Measurements from ENCODE around the gene GDI2. TPM values are rescaled to one million over a fixed set of nuclear protein-coding genes. Genes with fewer than 3 reads are reported as not detected.
"Not testable (repeated sequence)": the region's sequence is repeated elsewhere in the genome, so short reads cannot be mapped to it uniquely, and the experiment has no call there.

The GDI2 gene
- total RNA-seq, 4 donors from 2014 or later = 215 to 263 (median 248) TPM

GRCh38 chr10:5827841-5828240 is 14.6 kb upstream of the GDI2 start:
- DNase-seq (ENCODE audit: low spot score) (no peak), ATAC-seq (ENCODE audit: low FRiP score) (no peak)
- TF ChIP-seq, protein P1, sequence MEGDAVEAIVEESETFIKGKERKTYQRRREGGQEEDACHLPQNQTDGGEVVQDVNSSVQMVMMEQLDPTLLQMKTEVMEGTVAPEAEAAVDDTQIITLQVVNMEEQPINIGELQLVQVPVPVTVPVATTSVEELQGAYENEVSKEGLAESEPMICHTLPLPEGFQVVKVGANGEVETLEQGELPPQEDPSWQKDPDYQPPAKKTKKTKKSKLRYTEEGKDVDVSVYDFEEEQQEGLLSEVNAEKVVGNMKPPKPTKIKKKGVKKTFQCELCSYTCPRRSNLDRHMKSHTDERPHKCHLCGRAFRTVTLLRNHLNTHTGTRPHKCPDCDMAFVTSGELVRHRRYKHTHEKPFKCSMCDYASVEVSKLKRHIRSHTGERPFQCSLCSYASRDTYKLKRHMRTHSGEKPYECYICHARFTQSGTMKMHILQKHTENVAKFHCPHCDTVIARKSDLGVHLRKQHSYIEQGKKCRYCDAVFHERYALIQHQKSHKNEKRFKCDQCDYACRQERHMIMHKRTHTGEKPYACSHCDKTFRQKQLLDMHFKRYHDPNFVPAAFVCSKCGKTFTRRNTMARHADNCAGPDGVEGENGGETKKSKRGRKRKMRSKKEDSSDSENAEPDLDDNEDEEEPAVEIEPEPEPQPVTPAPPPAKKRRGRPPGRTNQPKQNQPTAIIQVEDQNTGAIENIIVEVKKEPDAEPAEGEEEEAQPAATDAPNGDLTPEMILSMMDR (IDR thresholded peaks at IDR 0.05) = no peak

GRCh38 chr10:5826511-5826910 is 13.3 kb upstream of the GDI2 start:
- not testable (repeated sequence) for ATAC-seq (ENCODE audit: low FRiP score); DNase-seq (ENCODE audit: low spot score)

GRCh38 chr10:5818894-5819293 is 5.7 kb upstream of the GDI2 start:
- ATAC-seq (ENCODE audit: low FRiP score) (no peak), DNase-seq (ENCODE audit: low spot score) (no peak)
- TF ChIP-seq, protein P1 (IDR thresholded peaks at IDR 0.05) = no peak

DNA sequence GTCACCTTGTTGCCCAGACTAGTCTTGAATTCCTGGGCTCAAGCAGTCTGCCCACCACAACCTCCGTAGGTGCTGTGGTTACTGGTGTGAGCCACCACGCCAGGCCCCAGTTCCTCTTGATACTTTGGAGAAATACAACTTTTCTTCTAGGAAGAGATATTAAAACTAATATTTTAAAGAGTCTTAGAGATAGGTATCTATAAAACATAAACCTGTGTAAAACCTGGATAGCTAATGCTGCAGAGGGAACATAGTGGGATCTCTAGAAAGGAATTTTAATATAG is 4.8 kb upstream of the GDI2 start:
- ATAC-seq (ENCODE audit: low FRiP score) = no peak
- no peak for DNase-seq (ENCODE audit: low spot score)
- TF ChIP-seq, protein P1 (IDR thresholded peaks at IDR 0.05) = no peak

- no peak for ATAC-seq (ENCODE audit: low FRiP score)
- TF ChIP-seq, protein P1 (IDR thresholded peaks at IDR 0.05) = no peak
- no peak for DNase-seq (ENCODE audit: low spot score)
Measured at GRCh38 chr10:5817322-5818047, 4.3 kb upstream of the GDI2 start.

DNA sequence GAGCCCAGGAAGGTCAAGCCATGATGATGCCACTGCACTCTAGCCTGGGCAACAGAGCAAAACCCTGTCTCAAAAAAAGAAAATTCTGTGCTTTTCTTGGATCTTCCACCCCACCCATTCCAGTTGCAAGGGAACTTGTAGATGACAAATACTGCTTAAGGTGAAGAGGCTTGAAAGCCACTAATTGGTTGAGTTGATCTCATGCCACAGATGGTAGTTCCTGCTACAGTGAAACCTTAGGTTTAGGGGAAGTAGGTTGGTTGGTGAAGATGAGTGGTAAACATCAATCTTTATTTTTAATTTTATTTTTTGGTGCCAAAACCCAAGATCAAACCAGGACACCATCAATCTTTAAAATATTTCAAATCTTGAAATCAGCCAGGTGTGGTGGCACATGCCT is 2.9 kb upstream of the GDI2 start:
- DNase-seq (ENCODE audit: low spot score) = no peak
- TF ChIP-seq, protein P1 (IDR thresholded peaks at IDR 0.05) = no peak
- no peak for ATAC-seq (ENCODE audit: low FRiP score)

DNA sequence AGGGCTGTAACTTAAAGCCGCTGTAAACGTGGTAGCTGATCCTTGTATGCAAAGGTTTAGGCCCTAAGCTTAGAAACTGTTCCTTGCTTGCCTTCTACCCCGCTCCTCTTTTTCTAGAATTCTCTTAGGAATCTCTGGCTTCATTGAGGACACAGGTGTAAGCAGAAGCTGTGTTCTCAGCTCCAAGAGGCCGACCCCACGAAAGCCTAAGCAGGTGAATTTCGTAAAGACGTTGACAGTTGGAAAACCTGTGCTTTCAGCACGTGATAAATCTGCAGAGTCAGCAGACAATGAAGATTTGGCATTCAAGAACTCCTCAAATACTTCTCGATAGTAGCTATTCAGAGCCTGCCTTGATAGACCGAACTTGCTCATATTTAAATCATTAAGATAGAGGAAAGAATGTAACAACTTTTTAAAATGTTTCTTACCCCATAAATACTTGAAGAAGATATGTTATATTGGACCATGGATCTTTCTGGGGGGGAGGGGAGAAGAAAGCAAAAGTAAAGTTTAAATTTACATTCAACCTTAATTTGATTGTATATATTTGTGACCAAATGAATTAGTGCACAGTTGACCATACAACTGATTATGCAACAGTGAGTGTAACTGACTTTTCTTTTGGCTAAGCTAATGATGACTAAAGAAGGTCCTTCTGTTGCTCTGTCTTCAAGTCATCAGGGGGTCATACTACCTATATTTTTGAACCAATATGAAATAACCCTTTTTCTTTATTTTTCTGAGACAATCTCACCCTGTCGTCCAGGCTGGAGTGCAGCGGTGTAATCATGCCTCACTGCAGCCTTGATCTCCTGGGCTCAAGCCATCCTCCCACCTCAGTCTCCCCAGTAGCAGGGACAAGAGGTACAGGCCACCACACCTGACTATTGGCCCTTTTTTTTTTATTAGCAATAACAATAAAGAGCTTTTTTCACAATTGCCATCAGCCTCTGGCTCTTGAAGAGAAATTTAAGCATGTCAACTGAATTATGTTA is 1.2 kb upstream of the GDI2 start:
- TF ChIP-seq, protein P1 (IDR thresholded peaks at IDR 0.05) = no peak
- no peak for ATAC-seq (ENCODE audit: low FRiP score)
- no peak for DNase-seq (ENCODE audit: low spot score)
